NCI-H187 (cell line): Measurements from ENCODE around the gene POLR2J3.
"Not testable (repeated sequence)": the region's sequence is repeated elsewhere in the genome, so short reads cannot be mapped to it uniquely, and the experiment has no call there.

Experiments used
- DNase-seq, 2 experiments: peaks; one replicate each; lab custom pipeline; 2025; lab: John Stamatoyannopoulos, UW

The POLR2J3 gene

DNA sequence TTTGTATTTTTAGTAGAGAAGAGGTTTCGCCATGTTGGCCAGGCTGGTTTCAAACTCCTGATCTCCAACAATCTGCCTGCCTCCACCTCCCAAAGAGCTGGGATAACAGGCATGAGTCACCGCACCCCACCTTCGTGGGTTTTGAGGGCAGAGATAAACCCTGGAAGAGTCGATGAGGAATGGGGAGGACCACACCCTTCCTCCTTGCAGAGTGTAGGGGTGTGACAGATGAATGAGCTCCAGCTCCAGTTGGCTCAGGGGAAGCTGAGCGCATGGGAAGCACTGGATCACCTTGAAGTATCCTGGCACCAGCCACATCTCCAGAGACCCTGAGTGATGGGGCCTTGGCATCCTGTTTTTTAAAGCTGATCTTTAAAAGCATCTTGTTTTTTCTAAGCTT is 11.1 kb upstream of the POLR2J3 start:
- DNase-seq: not testable (repeated sequence)

GRCh38 chr7:102581722-102582121 is 9.3 kb upstream of the POLR2J3 start:
- not testable (repeated sequence) for DNase-seq

- DNase-seq: not testable (repeated sequence)
These were observed 6.1 kb upstream of the POLR2J3 start for GRCh38 chr7:102578486-102578885.

- not testable (repeated sequence) for DNase-seq
These were observed 5.2 kb upstream of the POLR2J3 start for GRCh38 chr7:102577315-102578240.

DNA sequence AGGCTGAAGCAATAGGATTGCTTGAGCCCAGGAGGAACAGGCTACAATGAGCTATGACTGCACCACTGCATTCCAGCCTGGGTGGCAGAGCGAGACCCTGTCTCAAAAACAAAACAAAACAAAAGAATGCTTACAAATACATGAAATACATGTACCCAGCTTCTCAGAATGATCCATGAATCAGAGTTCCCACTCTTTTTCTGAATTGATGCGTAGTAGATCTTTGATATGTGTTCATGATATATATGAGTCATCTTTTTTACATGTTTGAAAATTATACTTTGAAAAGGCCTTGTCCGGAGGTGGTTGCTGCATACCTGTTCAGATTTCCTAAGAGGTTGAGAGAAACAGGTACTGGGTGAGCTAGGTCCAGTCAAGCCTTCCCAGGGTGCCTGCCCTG is 4.0 kb upstream of the POLR2J3 start:
- not testable (repeated sequence) for DNase-seq

DNA sequence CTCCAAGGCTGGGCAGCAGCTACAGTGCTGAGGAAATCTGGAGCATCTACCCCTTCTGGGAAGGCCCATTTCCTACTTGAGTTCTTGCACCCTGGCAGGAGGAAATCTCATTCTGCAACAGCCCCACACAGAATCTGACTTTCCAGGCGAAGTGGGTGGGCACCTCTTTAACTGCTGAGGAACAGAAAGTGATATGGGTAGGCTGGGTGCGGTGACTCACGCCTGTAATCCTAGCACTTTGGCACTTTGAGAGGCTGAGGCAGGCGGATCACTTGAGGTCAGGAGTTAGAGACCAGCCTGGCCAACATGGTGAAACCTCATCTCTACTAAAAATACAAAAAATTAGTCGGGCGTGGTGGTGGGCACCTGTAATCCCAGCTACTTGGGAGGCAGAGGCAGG is 2.2 kb upstream of the POLR2J3 start:
- not testable (repeated sequence) for DNase-seq

DNA sequence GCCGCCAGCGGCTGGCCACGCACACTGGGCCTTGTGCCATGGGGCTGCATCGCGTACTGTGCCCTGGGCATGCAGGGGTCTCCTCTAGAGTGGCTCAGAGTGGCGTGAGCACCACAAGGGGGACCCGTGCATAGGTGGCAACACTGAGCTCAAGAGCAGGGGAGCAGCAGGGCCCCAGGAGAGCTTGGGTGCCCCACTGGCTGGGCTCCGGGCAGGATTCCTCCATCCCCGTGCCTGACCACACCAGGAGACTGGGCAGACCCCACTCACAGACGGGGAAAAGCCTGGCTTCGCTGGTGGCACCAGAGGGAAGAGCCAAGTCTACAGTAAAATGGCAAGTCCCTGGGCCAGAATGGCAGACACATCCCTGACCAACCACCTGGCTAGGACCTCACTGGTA is 3.8 kb downstream of the POLR2J3 start:
- not testable (repeated sequence) for DNase-seq

DNA sequence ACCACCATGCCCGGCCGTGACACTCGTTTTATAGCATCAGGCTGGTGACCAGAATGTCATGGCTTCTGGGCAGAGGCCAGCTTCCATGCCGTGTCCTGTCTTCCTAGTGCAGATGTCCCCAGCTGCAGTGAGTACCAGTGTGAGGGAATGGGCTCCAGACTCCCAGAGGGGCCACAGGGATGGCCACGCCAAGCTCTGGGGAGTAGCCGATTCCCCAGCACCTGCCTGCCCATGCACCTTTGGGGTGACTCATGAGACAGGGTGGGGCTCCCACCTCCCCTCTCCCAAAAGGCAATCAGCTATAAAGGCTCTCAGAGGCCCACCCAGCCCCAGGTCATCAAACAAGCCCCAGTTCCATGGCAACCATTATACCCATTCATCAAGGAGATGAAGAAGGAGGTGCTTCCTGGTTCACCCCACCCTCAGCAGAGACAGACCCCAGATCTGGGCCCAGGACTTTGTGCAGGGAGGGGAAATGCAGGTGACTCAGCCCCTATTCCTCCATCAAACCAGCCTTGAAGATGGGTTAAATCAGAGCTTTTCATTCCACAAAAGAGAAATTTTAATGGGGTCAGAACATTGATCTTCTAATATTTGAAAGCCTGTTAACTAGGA is 21.5 kb downstream of the POLR2J3 start, which contains the start of gene SPDYE2:
Gene SPDYE2 (plus strand): TSS at position 419 of the 615 bp plus-strand sequence. CDS start 2,030 bp downstream, outside the sequence.
- not testable (repeated sequence) for DNase-seq

- DNase-seq: not testable (repeated sequence)
These were observed 26.0 kb downstream of the POLR2J3 start for GRCh38 chr7:102546353-102546752.

- DNase-seq: not testable (repeated sequence)
These were observed 27.1 kb downstream of the POLR2J3 start for GRCh38 chr7:102545288-102545687.

- DNase-seq: not testable (repeated sequence)
These were observed 28.0 kb downstream of the POLR2J3 start for GRCh38 chr7:102544372-102544771.

DNA sequence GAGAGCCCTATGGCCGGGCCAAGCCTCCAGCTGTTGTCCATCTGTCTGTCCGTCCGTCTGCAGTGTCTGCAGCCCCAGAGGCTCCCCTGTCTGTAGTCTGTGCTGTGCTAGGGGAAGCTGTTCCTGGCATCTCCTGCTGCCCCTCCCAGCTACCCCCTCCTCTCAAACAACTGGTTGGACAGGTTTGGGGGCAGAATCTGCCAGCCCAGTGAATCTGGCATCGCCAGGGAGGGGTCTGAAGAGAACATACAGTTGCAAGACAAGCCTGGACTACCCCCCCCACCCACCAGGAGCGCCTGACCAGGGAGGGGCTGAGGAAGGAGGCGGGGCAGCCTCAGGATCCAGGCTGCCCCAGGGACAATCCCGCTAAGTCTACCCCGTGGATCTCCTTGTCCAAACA is 28.8 kb downstream of the POLR2J3 start, which contains the start of gene UPK3BL2:
Gene UPK3BL2 (minus strand): TSS at position 101 of the 400 bp plus-strand sequence. CDS start 60 bp downstream, at position 41.
- DNase-seq: not testable (repeated sequence)

GRCh38 chr7:102542771-102543170 is 29.6 kb downstream of the POLR2J3 start:
- DNase-seq: not testable (repeated sequence)

- not testable (repeated sequence) for DNase-seq
These were observed 30.3 kb downstream of the POLR2J3 start for GRCh38 chr7:102542083-102542482.

GRCh38 chr7:102540604-102541003 is 31.8 kb downstream of the POLR2J3 start:
- DNase-seq: not testable (repeated sequence)

DNA sequence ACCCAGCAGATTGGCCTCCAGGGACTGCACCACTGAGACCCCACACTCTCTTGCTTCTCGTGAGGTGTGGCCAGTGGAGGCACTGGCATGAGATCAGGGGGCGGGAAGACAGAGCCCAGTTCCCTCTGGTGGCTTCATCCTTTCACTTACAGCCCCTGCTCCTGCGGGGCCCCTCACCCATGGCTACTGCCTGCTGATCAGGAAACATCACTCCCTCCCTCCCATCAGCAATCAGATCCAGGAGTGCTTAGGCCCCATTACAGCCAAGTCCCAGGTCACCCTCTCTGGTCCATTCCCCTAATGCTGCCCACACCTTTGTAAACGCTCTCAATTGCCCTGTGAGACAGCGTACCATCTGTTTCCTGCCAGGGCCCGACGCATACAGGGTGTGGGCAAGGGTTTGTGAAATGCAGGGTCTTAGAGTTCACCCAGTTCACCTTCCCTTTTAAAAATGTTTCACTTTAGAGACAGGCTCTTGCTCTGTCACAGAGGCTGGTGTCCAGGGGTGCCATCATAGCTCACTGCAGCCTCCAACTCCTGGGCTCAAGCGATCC is 37.2 kb downstream of the POLR2J3 start:
- not testable (repeated sequence) for DNase-seq

- not testable (repeated sequence) for DNase-seq
These were observed 40.3 kb downstream of the POLR2J3 start for GRCh38 chr7:102532127-102532526.

- not testable (repeated sequence) for DNase-seq
These were observed 40.8 kb downstream of the POLR2J3 start for GRCh38 chr7:102531583-102531982.

DNA sequence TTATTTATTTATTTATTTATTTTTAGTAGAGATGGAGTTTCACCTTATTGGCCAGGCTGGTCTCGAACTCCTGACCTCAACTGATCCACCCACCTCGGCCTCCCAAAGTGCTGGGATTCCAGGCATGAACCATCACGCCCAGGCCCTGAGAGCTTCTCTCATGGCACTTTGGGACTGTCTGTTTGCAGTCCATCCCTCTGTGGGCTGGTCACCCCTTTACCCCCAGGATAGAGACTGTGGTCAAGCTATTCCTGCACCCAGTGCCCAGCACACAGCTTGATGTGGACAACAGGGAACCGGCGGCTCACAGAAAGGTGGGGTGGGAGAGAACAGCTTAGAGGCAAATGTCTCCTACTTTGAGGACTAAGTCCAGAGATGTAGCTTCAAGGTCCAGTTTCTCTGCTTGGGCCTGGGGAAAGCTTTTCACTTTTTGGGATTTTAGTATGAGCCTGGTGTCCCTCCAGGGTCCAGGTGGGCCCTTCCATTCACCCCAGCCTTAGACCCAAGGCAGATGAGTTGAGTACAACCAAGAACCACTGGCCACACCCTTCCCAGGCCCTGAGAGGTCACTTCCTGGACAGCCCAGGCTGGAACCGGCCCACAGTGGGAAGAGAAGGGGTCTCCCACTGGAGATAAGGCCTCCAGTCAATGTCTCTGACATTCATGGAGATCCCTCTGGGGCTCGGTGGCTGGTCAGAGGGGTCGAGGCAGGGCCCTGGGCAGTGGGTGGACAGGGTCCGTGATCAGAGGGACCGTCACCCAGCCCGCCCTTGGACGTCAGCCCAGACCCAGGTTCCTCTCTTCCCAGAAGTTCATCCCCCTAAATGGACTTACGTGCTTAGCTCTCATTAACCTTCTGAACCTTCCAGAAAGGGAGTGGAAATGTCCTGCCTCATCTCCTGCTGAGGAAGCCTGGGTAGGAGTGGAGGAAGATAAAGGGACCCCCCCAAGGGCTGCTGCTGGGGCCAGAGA is 44.3 kb downstream of the POLR2J3 start:
- DNase-seq: not testable (repeated sequence)

- DNase-seq: not testable (repeated sequence)
These were observed 45.2 kb downstream of the POLR2J3 start for GRCh38 chr7:102527182-102527581.

DNA sequence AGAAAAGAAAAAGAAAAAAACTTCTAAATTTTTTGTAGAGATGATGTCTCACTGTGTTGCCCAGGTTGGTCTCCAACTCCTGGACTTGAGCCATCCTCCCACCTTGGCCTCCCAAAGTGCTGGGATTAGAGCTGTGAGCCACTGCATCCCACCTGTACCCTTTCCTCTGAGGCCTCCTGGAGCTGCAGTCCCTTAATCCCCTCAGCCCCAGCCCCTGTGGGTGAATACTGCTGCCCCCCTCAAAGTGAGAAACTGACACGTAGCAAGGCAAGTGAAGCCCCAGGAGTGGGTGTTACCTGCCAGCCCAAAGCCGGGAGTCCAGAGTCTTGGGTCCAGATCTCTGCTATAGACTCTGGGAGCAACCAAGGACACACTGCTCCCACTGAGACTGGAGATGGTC is 47.6 kb downstream of the POLR2J3 start:
- DNase-seq: not testable (repeated sequence)
